ENCODE measurements around the gene UBL4A. TPM values are rescaled to one million over a fixed set of nuclear protein-coding genes. Genes with fewer than 3 reads are reported as not detected.

UBL4A gene
- total RNA-seq, 1 donor from 2014 or later: 30.2 TPM

DNA sequence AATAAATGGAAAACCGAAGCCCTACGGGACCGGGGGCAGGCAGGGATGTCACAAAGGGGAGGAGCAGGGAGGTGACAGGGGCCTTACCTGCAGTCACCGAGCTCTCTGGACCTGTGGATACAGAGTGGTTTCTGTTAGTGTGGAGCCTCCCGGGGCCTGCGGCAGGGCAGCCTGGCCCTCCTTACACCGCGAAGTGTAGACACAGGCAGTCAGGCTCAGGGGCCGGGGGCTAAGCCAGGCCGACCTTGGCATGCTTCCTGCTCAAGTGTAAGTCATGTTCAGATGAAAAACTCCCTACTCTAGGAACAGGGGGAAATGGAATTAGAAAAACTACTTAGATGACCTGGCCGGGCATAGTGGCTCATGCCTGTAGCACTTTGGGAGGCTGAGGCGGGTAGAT is 25.3 kb upstream of the UBL4A start:
- intact Hi-C loops (cut with DNase I): no loop called here
- Histone ChIP-seq H3K36me3 (peaks cover 0 to 7% of the 10 kb centered on the region in 2 donors), H3K27ac (no peak overlapping the region), H3K9me3 (no peaks in the 10 kb centered on the region), H3K27me3 (no peaks in the 10 kb centered on the region), H3K4me1 (no peaks in the 10 kb centered on the region), H3K4me3 (no peak overlapping the region)
- no peak for DNase-seq (ENCODE audit: extremely low spot score in 2 of 2)
- TF ChIP-seq POLR2AphosphoS5 (IDR thresholded peaks at IDR 0.05; ENCODE audit: insufficient read depth in 1 of 2, low read depth in 1 of 2): no peak
- TF ChIP-seq CTCF (IDR thresholded peaks at IDR 0.05): no peak
- no peak for TF ChIP-seq POLR2A (IDR thresholded peaks at IDR 0.05)

DNA sequence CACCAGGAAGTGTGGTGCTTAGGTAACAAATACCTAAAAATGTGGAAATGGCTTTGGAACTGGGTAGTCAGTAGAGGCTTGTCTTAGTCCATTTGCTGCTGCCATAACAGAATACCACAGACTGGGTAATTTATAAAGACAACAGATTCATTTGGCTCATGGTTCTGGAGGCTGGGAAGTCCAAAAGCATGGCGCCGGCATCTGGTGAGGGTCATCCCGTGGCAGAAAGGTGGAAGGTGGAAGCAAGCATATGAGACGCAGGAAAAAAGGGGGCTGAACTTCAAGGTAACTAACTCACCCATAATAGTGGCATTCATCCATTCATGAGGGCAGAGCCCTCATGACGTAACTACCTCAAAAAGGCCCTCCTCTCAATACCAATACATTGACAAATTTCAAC is 23.0 kb upstream of the UBL4A start:
- intact Hi-C loops (cut with DNase I): no loop called here
- Histone ChIP-seq H3K36me3 (peaks cover 0 to 7% of the 10 kb centered on the region in 2 donors), H3K4me1 (no peaks in the 10 kb centered on the region), H3K9me3 (no peaks in the 10 kb centered on the region), H3K27me3 (no peaks in the 10 kb centered on the region), H3K27ac (no peak overlapping the region), H3K4me3 (no peak overlapping the region)
- TF ChIP-seq POLR2A (IDR thresholded peaks at IDR 0.05) (no peak), POLR2AphosphoS5 (IDR thresholded peaks at IDR 0.05; ENCODE audit: insufficient read depth in 1 of 2, low read depth in 1 of 2) (no peak), CTCF (IDR thresholded peaks at IDR 0.05) (no peak)
- no peak for DNase-seq (ENCODE audit: extremely low spot score in 2 of 2)

GRCh38 chrX:154508384-154508745 is 21.9 kb upstream of the UBL4A start:
- H3K9me3 ChIP-seq: no peaks in the 10 kb centered on the region
- peaks cover 0 to 7% of the 10 kb centered on the region in 2 donors for H3K36me3 ChIP-seq
- H3K27ac ChIP-seq: no peak overlapping the region
- H3K27me3 ChIP-seq: no peaks in the 10 kb centered on the region
- intact Hi-C loops (cut with DNase I): no loop called here
- TF ChIP-seq POLR2AphosphoS5 (IDR thresholded peaks at IDR 0.05; ENCODE audit: insufficient read depth in 1 of 2, low read depth in 1 of 2) (no peak), POLR2A (IDR thresholded peaks at IDR 0.05) (no peak), CTCF (IDR thresholded peaks at IDR 0.05) (no peak)
- H3K4me3 ChIP-seq: no peak overlapping the region
- no peak for DNase-seq (ENCODE audit: extremely low spot score in 2 of 2)
- H3K4me1 ChIP-seq: no peaks in the 10 kb centered on the region

- TF ChIP-seq POLR2A (IDR thresholded peaks at IDR 0.05) (no peak), CTCF (IDR thresholded peaks at IDR 0.05) (no peak), POLR2AphosphoS5 (IDR thresholded peaks at IDR 0.05; ENCODE audit: insufficient read depth in 1 of 2, low read depth in 1 of 2) (no peak)
- H3K4me1 ChIP-seq: no peaks in the 10 kb centered on the region
- H3K27ac ChIP-seq: no peak overlapping the region
- no peak overlapping the region for H3K4me3 ChIP-seq
- H3K9me3 ChIP-seq: no peaks in the 10 kb centered on the region
- intact Hi-C loops (cut with DNase I): no loop called here
- no peaks in the 10 kb centered on the region for H3K27me3 ChIP-seq
- no peak for DNase-seq (ENCODE audit: extremely low spot score in 2 of 2)
- peaks cover 0 to 7% of the 10 kb centered on the region in 2 donors for H3K36me3 ChIP-seq
These were observed 21.4 kb upstream of the UBL4A start for GRCh38 chrX:154507673-154508383.

DNA sequence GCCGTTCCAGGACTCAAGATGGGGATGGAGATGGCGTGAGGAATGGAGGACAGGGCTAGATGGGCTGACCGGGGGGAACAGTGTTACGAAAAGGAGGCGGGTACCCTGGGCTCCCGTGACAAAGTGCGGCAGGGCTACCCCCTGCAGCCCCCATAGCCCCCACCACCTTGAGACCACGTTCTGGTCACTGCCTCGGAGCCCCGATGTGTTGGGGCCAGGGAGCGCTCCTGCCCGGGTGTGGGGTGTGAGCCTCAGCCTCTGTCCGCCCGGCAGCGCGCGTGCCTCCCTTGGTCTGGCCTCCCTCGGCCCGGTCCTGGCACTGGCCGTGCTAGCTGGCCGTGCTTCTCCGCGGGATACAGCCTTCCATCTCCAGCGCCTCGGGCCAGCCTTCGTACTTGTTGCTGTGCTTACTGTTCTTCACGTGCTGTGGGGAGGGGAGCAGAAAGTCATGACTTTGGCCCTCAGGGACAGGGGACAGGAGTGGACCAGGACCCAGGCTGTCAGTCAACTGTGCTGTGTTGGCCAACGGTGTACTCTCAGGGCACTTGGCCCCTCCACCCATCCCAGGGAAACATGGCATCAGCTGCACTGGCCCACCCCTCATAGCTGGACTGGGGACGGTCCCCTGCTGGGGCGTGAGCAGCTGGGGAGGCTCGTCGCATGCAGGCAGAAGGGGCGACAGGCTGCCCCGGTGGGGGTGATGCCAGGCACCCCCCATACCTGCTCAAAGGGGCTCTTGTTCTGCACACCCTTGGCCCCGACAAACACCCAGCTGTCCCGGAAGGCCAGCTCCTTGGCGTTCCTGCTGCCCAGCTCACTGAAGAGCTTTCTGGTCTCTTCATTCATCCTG is 20.3 kb upstream of the UBL4A start:
- TF ChIP-seq POLR2A (IDR thresholded peaks at IDR 0.05): no peak
- no peak for TF ChIP-seq CTCF (IDR thresholded peaks at IDR 0.05)
- TF ChIP-seq POLR2AphosphoS5 (IDR thresholded peaks at IDR 0.05; ENCODE audit: insufficient read depth in 1 of 2, low read depth in 1 of 2): no peak
- DNase-seq (ENCODE audit: extremely low spot score in 2 of 2): no peak
- Histone ChIP-seq H3K27ac (no peak overlapping the region), H3K4me3 (no peak overlapping the region), H3K9me3 (no peaks in the 10 kb centered on the region), H3K4me1 (no peaks in the 10 kb centered on the region), H3K27me3 (no peaks in the 10 kb centered on the region), H3K36me3 (peaks cover 0 to 7% of the 10 kb centered on the region in 2 donors)
- intact Hi-C loops (cut with DNase I): no loop called here
